GM21619 (cell line): ENCODE data around the gene CHST9.
"Not testable (repeated sequence)": the region's sequence is repeated elsewhere in the genome, so short reads cannot be mapped to it uniquely, and the experiment has no call there.

ENCODE experiments used
- ATAC-seq: cut with Tn5 transposase; IDR thresholded peaks from one replicate; pipeline ENCODE4 v1.9.1; 2021; ENCODE audit not compliant: unreplicated experiment

CHST9 gene

GRCh38 chr18:27185025-27185763, at the start of gene CHST9:
Gene CHST9 (minus strand): TSS chr18:27185308. CDS start chr18:27142809, 42,499 bp downstream.
- ATAC-seq, result no peak

GRCh38 chr18:27232355-27232754, 47.2 kb upstream of the CHST9 start:
- not testable (repeated sequence) for ATAC-seq

GRCh38 chr18:27231671-27232070, 46.6 kb upstream of the CHST9 start:
- ATAC-seq, result not testable (repeated sequence)

GRCh38 chr18:27231221-27231620, 46.1 kb upstream of the CHST9 start:
- ATAC-seq, result not testable (repeated sequence)

- no peak for ATAC-seq
Measured at GRCh38 chr18:27227721-27228120, 42.6 kb upstream of the CHST9 start.

- no peak for ATAC-seq
Measured at GRCh38 chr18:27226556-27227075, 41.5 kb upstream of the CHST9 start.

- ATAC-seq, result no peak
Measured at GRCh38 chr18:27225947-27226481, 40.9 kb upstream of the CHST9 start.

GRCh38 chr18:27223526-27224291, 38.6 kb upstream of the CHST9 start:
- no peak for ATAC-seq

GRCh38 chr18:27214831-27215230, 29.7 kb upstream of the CHST9 start:
- no peak for ATAC-seq

GRCh38 chr18:27213123-27213717, 28.1 kb upstream of the CHST9 start:
- ATAC-seq, result no peak

- ATAC-seq, result no peak
Measured at GRCh38 chr18:27211569-27211968, 26.5 kb upstream of the CHST9 start.

GRCh38 chr18:27206411-27206810, 21.3 kb upstream of the CHST9 start:
- ATAC-seq, result no peak

GRCh38 chr18:27202741-27203140, 17.6 kb upstream of the CHST9 start:
- no peak for ATAC-seq

- ATAC-seq, result no peak
Measured at GRCh38 chr18:27198036-27198435, 12.9 kb upstream of the CHST9 start.

- no peak for ATAC-seq
Measured at GRCh38 chr18:27188309-27188708, 3.2 kb upstream of the CHST9 start.

GRCh38 chr18:27185897-27186296, 789 bp upstream of the CHST9 start:
- ATAC-seq, result no peak

GRCh38 chr18:27184115-27185024, 738 bp downstream of the CHST9 start:
- no peak for ATAC-seq

- no peak for ATAC-seq
Measured at GRCh38 chr18:27181726-27182125, 3.4 kb downstream of the CHST9 start.

- no peak for ATAC-seq
Measured at GRCh38 chr18:27178424-27178823, 6.7 kb downstream of the CHST9 start.

- ATAC-seq, result no peak
Measured at GRCh38 chr18:27175914-27176313, 9.2 kb downstream of the CHST9 start.
